ENCODE results near the gene PNMA8A. TPM values are rescaled to one million over a fixed set of nuclear protein-coding genes. Genes with fewer than 3 reads are reported as not detected.

Gene PNMA8A
- total RNA-seq, 2 experiments from 2014 or later = 0.29 to 0.63 TPM

DNA sequence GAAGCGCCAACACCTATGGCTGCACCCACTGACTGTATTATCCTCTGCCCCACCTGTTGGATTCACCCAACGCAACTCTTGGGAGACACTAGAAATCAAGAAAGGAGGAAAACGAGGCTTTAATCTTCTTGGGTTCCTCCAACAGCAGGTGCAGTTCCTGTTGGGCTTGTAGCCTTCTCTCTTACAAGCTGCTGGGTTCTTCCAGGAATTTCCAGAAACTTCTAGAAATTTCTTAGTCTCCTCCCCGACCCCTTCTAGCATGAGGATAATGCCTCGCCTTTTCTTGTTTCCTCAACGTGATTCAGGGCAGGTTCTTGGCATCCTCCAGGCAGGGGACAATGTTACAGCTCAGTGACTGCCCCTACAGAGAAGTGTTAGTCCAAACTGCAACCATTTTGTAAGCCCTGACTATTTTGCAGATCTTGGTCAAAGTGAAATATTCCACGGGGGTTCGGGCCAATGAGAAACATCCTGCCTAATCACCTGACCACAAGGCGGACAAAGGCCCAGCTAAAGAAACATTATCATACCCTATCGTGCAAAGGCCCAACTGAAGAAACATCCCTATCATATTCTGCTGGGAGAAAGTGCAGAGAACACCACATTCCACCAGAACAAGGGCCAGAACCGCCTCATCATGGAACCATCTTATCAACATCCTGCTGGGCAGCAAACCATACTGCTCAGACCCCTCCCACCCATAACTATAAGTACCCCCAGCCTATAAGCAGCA lies 614 bp upstream of the PNMA8A start:
- no peak overlapping the region for H3K27ac Mint-ChIP-seq
- peaks cover 62% of the 10 kb centered on the region for H3K27me3 Mint-ChIP-seq

DNA sequence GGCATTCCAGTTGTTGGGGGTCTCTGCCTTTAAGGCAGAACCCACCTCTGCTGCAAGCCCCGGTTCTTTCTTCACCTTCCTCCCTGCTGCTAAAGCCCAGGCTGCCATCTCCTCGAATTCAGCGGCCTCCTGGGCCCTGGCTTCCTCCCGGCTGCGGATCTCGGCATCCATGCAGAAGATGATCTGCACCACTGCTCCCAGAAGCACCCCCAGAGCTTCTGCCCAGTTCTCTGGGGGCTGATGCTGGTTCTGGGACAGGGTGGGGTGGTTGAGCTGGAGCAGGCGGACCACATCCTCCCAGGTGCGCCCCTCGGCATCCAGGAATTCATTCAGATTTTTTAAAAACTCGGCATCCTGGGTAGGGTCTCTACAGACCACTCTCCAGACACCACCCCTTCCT lies 987 bp downstream of the PNMA8A start:
- Mint-ChIP-seq H3K9me3 (ENCODE audit: low read depth) (no peaks in the 10 kb centered on the region), H3K4me3 (no peak overlapping the region), H3K4me1 (peaks cover 13% of the 10 kb centered on the region), H3K27me3 (peaks cover 69% of the 10 kb centered on the region), H3K27ac (no peak overlapping the region), H3K36me3 (no peaks in the 10 kb centered on the region)
- CTCF ChIA-PET = no interaction called here
- no peak for ATAC-seq
- DNase-seq = no peak

More for the DNA sequence above, 614 bp upstream of the PNMA8A start:
- CTCF ChIA-PET = interaction anchor here (2.2 kb wide), 1 partner anchor 69 kb away, joined by 7 read pairs; no protein-coding TSS in a partner anchor
- Mint-ChIP-seq H3K9me3 (ENCODE audit: low read depth) (no peaks in the 10 kb centered on the region), H3K4me3 (no peak overlapping the region), H3K36me3 (no peaks in the 10 kb centered on the region), H3K4me1 (peaks cover 4% of the 10 kb centered on the region)
- DNase-seq (no peak), ATAC-seq (no peak)

DNA sequence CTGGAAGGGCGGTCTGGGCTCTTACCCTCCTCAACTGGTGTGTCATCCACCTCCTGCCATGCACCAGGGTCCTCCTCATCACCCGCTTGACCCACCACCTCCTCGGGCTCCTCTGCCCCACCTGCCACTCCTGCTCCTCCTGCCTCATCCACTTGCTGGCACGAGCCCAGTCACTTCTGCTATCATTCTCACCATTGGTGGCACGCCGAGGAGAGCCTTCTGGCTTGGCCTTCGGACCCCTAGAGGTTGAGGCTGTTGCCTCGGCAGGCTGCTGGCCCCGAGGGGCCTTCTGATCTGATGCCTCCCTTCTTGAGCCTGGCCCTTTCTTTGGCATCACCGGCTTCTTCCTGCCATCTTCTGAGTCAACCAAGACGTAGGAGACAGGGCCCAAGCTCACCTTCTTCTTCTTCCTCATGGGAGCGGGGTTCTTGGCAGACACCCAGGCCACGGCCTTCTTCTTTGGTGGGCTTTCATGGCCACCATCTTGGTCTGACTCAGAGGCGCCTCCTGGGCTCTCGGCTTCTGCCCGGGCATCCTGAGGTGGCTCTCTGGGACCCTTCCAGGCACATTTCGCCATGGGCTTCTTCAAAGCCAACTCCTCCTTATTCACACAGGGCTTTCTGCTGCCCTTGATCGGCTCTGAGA lies 1.7 kb downstream of the PNMA8A start:
- Mint-ChIP-seq H3K9me3 (ENCODE audit: low read depth) (no peaks in the 10 kb centered on the region), H3K27me3 (peaks cover 75% of the 10 kb centered on the region)

DNA sequence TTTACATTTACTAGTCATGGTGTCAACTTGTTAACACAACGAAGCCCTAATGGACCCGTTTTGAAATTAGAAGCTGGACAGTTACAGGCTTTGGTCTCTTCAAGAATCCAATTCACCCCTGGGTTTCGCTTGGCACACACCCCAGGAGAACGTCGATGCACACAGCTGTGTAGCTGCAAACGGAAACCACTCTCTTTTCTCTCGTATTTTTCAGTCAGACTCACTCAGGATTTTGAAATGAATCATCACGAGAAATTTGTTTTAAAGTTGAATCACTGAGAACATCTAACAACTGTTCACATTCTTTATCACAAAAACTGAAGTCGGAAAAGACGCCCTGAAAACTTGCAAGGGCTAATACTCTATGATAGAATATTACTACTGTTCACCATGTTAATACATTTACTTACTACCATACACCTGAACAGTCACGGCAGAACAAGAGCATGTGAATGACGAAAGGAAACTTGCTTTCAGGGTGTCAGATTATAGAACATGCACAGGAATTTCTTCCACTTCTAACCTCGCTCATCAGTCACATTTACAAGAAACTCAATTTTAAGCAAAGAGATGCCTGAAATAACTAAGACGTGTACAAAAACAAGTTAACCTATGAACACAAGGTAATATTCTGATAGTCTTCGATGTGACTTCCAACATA lies 4.7 kb downstream of the PNMA8A start:
- DNase-seq = peak; percentile 42
- peaks cover 11% of the 10 kb centered on the region for H3K4me1 Mint-ChIP-seq
- CTCF ChIA-PET = interaction anchor here (0.5 to 1.7 kb wide), 3 partner anchors 63 to 121 kb away, joined by 3 to 4 read pairs (median 3); no protein-coding TSS in a partner anchor
- H3K27ac Mint-ChIP-seq = no peak overlapping the region
- peak overlapping the region; percentile 22 for H3K4me3 Mint-ChIP-seq
- H3K36me3 Mint-ChIP-seq = no peaks in the 10 kb centered on the region
- H3K27me3 Mint-ChIP-seq = peaks cover 61% of the 10 kb centered on the region
- H3K9me3 Mint-ChIP-seq (ENCODE audit: low read depth) = no peaks in the 10 kb centered on the region
- ATAC-seq = peak; percentile 49

More for the DNA sequence above, 1.7 kb downstream of the PNMA8A start:
- no peak overlapping the region for H3K27ac Mint-ChIP-seq
- peaks cover 13% of the 10 kb centered on the region for H3K4me1 Mint-ChIP-seq
- ATAC-seq (no peak), DNase-seq (no peak)
- CTCF ChIA-PET = no interaction called here
- H3K4me3 Mint-ChIP-seq = no peak overlapping the region
- H3K36me3 Mint-ChIP-seq = no peaks in the 10 kb centered on the region

DNA sequence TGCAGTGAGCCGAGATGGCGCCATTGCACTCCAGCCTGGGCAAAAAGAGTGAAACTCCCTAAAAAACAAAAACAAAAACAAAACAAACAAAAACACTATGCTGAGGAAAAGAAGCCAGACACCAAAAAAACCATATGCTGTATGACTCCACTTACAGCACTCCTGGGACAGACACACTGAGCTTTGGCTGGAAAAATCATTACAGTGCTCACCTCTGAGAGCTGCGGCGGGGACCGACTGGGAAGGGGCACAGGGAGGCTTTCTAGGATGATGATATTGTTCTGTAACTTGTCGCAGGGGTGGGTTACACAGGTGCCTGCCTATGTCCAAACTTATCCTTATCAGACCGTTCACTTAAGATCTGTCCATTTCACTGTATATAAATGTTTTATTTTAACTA lies 7.8 kb downstream of the PNMA8A start:
- ATAC-seq (no peak), DNase-seq (no peak)
- CTCF ChIA-PET = interaction anchor here (1.7 kb wide), 1 partner anchor 61 kb away, joined by 3 read pairs; no protein-coding TSS in a partner anchor
- no peaks in the 10 kb centered on the region for H3K9me3 Mint-ChIP-seq (ENCODE audit: low read depth)
- no peak overlapping the region for H3K27ac Mint-ChIP-seq
- peaks cover 44% of the 10 kb centered on the region for H3K27me3 Mint-ChIP-seq
- H3K4me3 Mint-ChIP-seq = no peak overlapping the region
- peaks cover 11% of the 10 kb centered on the region for H3K4me1 Mint-ChIP-seq
- H3K36me3 Mint-ChIP-seq = no peaks in the 10 kb centered on the region

DNA sequence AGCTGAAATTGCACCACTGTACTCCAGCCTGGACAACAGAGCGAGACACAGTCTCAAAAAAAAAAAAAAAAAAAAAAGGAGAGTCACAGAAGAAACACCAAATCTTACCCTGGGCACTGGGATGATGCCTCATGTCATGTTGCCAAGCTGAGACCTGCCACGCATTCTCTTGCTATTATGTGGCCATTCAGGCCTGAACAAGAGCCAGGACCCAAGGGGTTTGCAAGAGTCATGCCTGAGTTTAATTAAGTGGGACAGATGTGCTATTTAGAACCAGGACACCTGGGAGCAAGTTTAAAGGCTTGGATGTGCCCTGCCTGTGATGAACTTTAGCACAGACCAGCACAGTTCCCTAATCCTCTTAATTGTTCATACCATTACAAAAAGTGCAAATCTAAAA lies 9.8 kb downstream of the PNMA8A start:
- Mint-ChIP-seq H3K4me1 (peaks cover 4% of the 10 kb centered on the region), H3K4me3 (no peak overlapping the region)
- CTCF ChIA-PET = no interaction called here

DNA sequence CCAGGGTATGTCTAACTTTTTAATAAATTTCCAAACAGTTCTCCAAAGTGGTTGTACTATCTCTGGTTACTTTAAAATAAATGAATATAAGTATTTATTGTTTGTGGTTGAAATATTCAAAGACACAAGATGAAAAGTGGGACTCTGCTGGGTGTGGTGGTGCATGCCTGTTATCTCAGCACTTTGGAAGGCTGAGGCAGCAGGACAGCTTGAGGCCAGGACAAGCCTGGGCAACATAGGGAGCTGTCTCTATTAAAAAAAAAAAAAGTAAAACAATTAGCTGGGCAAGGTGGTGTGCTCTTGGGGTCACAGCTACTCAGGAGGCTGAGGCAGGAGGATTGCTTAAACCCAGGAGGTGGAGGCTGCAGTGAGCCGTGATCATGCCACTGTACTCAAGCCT lies 10.4 kb downstream of the PNMA8A start:
- Mint-ChIP-seq H3K27me3 (peaks cover 31% of the 10 kb centered on the region), H3K27ac (no peak overlapping the region), H3K4me1 (no peaks in the 10 kb centered on the region), H3K9me3 (ENCODE audit: low read depth) (no peaks in the 10 kb centered on the region), H3K4me3 (no peak overlapping the region), H3K36me3 (no peaks in the 10 kb centered on the region)
- CTCF ChIA-PET = no interaction called here
- DNase-seq (no peak), ATAC-seq (no peak)

More for the DNA sequence above, 9.8 kb downstream of the PNMA8A start:
- Mint-ChIP-seq H3K9me3 (ENCODE audit: low read depth) (no peaks in the 10 kb centered on the region), H3K27ac (no peak overlapping the region), H3K36me3 (no peaks in the 10 kb centered on the region), H3K27me3 (peaks cover 33% of the 10 kb centered on the region)
- ATAC-seq (no peak), DNase-seq (no peak)

DNA sequence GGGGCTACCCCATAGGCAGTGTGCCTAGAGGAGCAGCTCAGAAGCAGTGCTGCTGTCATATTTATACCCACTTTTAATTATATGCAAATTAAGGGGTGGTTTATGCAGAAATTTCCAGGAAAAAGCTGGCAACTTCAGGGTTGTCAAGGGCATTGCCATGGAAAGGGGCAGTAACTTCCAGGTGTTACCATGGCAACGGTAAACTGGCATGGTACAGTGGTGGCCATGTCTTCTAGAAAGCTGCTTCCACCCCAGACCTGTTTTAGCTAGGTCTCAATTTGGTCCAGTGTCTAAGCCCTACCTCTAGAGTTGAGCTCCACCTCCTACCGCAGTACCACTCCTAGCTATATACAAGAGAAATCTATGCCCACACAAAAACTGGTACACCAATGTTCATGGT lies 11.3 kb downstream of the PNMA8A start:
- ATAC-seq (no peak), DNase-seq (no peak)
- Mint-ChIP-seq H3K9me3 (ENCODE audit: low read depth) (no peaks in the 10 kb centered on the region), H3K27ac (no peak overlapping the region), H3K36me3 (no peaks in the 10 kb centered on the region), H3K4me1 (no peaks in the 10 kb centered on the region), H3K4me3 (no peak overlapping the region), H3K27me3 (peaks cover 27% of the 10 kb centered on the region)
- CTCF ChIA-PET = no interaction called here

DNA sequence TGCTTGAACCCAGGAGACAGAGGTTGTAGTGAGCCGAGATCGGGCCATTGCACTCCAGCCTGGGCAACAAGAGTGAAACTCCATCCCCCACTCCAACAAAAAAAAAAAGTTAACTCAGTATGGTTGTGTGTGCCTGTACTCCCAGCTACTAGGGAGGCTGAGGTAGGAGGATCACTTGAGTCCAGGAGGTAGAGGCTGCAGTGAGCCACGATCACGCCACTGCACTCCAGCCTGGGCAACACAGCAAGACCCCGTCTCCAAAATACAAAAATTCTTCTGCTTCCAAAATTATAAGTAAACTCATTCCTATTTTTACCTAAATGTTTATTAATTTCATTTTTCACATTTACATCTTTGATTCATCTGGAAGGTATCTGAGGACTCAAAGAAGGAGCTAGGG lies 14.4 kb downstream of the PNMA8A start:
- H3K27me3 Mint-ChIP-seq = peaks cover 21% of the 10 kb centered on the region
- no peaks in the 10 kb centered on the region for H3K9me3 Mint-ChIP-seq (ENCODE audit: low read depth)
- DNase-seq = no peak
- H3K4me3 Mint-ChIP-seq = no peak overlapping the region
- no peaks in the 10 kb centered on the region for H3K4me1 Mint-ChIP-seq
- no peaks in the 10 kb centered on the region for H3K36me3 Mint-ChIP-seq
- no peak for ATAC-seq
- CTCF ChIA-PET = interaction anchor here (1.0 to 1.7 kb wide), 3 partner anchors 12 to 86 kb away, joined by 3 to 5 read pairs (median 5); no protein-coding TSS in a partner anchor
- no peak overlapping the region for H3K27ac Mint-ChIP-seq

DNA sequence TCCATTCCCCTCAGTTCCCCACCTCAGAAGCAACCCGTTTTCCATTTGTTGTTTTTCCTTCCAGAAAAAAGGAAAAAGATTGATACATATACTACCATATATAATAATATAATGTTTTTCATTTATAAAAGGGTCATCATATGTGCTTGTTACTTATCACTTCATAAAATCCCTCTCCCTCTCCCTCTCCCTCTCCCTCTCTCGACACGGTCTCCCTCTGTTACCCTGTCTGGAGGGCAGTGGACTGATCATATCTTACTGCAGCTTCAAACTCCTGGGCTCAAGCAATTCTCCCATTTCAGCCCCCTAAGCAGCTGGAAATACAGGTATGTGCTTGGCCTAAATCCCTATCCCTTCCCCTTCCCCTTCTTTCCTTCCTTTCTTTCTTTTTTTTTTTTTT lies 17.1 kb downstream of the PNMA8A start:
- DNase-seq (no peak), ATAC-seq (no peak)
- H3K9me3 Mint-ChIP-seq (ENCODE audit: low read depth) = peaks cover 3% of the 10 kb centered on the region
- H3K36me3 Mint-ChIP-seq = peaks cover 2% of the 10 kb centered on the region
- no peaks in the 10 kb centered on the region for H3K4me1 Mint-ChIP-seq
- H3K4me3 Mint-ChIP-seq = no peak overlapping the region
- H3K27ac Mint-ChIP-seq = no peak overlapping the region
- CTCF ChIA-PET = no interaction called here
- H3K27me3 Mint-ChIP-seq = peaks cover 26% of the 10 kb centered on the region

DNA sequence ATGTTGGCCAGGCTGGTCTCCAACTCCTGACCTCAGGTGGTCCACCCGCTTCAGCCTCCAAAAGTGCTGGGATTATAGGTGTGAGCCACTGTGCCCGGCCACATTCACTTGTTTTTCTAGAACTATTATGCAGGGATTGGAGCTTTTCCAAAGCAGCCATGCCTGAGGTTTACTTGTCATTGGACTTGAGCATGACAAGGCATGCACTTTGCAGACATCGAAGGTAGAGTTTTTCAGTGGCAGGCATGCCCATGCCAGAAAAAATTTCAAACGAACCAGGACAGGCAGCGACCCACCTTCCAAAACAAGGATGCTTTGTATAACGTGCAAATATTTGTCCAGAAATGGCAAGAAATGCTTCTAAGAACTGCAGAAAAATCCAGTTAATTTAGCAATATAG lies 17.7 kb downstream of the PNMA8A start:
- no peaks in the 10 kb centered on the region for H3K4me1 Mint-ChIP-seq
- H3K9me3 Mint-ChIP-seq (ENCODE audit: low read depth) = peaks cover 3% of the 10 kb centered on the region
- ATAC-seq (no peak), DNase-seq (no peak)
- H3K27ac Mint-ChIP-seq = no peak overlapping the region
- H3K4me3 Mint-ChIP-seq = no peak overlapping the region
- peaks cover 2% of the 10 kb centered on the region for H3K36me3 Mint-ChIP-seq
- peaks cover 28% of the 10 kb centered on the region for H3K27me3 Mint-ChIP-seq
- CTCF ChIA-PET = no interaction called here

DNA sequence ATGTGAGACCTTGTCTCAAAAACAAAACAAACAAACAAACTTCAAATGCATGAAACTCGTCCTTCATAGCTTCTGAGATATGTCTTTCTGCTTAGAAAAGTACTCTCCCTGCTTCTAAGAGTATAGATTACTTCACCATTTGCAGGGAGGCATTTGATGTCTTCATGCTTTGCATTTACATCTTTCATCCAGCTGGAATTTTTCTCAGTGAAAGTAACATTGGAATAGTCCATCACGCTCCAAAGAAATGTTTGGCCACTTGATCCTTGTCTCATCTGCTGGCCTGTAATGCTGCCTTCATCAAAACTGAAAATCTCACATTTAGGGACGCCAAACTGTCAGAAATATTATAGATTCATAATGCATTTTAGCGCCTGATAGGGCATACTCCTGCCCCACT lies 19.2 kb downstream of the PNMA8A start:
- H3K9me3 Mint-ChIP-seq (ENCODE audit: low read depth) = peaks cover 3% of the 10 kb centered on the region
- peaks cover 31% of the 10 kb centered on the region for H3K27me3 Mint-ChIP-seq
- H3K27ac Mint-ChIP-seq = no peak overlapping the region
- no peaks in the 10 kb centered on the region for H3K4me1 Mint-ChIP-seq
- CTCF ChIA-PET = no interaction called here
- DNase-seq (no peak), ATAC-seq (no peak)
- no peak overlapping the region for H3K4me3 Mint-ChIP-seq
- peaks cover 2% of the 10 kb centered on the region for H3K36me3 Mint-ChIP-seq

DNA sequence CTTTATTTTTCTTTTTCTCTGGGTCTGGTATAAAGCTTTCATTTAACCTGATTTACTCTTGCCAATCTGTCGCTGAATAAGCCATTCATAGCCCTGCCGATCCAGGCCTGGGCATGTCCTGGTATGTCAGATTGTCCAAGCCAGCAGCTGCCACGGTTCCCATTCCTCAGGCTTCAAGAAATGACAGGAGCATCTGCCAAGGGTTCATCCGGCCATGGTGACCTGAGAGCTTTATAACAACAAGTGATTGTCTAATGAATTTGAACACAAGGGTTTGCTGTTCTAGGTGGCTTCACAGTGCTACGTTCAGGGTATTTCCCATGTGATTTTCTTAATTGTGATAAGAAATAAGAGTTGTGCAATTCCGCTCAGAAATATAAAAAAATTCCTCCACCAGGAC lies 20.0 kb downstream of the PNMA8A start:
- H3K9me3 Mint-ChIP-seq (ENCODE audit: low read depth) = peaks cover 3% of the 10 kb centered on the region
- ATAC-seq (no peak), DNase-seq (no peak)
- H3K27me3 Mint-ChIP-seq = peaks cover 28% of the 10 kb centered on the region
- H3K4me3 Mint-ChIP-seq = no peak overlapping the region
- CTCF ChIA-PET = no interaction called here
- H3K36me3 Mint-ChIP-seq = peaks cover 2% of the 10 kb centered on the region
- H3K4me1 Mint-ChIP-seq = no peaks in the 10 kb centered on the region
- H3K27ac Mint-ChIP-seq = no peak overlapping the region

DNA sequence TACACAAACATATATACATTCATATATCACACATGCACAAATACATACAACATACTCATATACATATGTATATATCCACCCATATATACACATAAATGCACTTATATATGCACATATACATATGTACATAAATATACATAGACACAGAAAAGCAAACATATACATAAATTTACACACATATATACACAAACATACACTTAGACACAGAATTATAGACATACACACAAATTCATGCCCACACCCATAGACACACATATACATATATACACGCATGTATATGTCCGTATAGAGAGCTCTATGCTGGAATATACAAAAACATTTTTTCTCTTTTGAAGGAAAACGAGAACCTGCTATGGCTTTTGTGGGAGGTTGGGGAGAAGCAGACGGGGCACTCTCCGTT lies 20.6 kb downstream of the PNMA8A start:
- Mint-ChIP-seq H3K36me3 (peaks cover 2% of the 10 kb centered on the region), H3K27me3 (peaks cover 29% of the 10 kb centered on the region), H3K9me3 (ENCODE audit: low read depth) (peaks cover 3% of the 10 kb centered on the region), H3K4me3 (no peak overlapping the region), H3K27ac (no peak overlapping the region), H3K4me1 (no peaks in the 10 kb centered on the region)
- DNase-seq = no peak
- CTCF ChIA-PET = no interaction called here
- ATAC-seq = no peak
